Measurements from ENCODE around the gene WWOX. TPM values are rescaled to one million over a fixed set of nuclear protein-coding genes. Genes with fewer than 3 reads are reported as not detected.

WWOX gene
- total RNA-seq, 1 donor from 2014 or later: 28.2 TPM

- Mint-ChIP-seq H3K27me3 (ENCODE audit: unreplicated experiment) (no peaks in the 10 kb centered on the region), H3K27ac (ENCODE audit: unreplicated experiment) (no peak overlapping the region), H3K4me1 (ENCODE audit: unreplicated experiment) (no peaks in the 10 kb centered on the region), H3K4me3 (ENCODE audit: unreplicated experiment) (no peak overlapping the region), H3K9me3 (ENCODE audit: unreplicated experiment) (no peaks in the 10 kb centered on the region), H3K36me3 (ENCODE audit: unreplicated experiment) (no peaks in the 10 kb centered on the region)
- no peak for DNase-seq (ENCODE audit: extremely low spot score, unreplicated experiment)
- TF ChIP-seq CTCF (IDR thresholded peaks at IDR 0.05): no peak
Measured at GRCh38 chr16:78794581-78795250, 695.3 kb downstream of the WWOX start.

- Mint-ChIP-seq H3K27ac (ENCODE audit: unreplicated experiment) (no peak overlapping the region), H3K4me3 (ENCODE audit: unreplicated experiment) (no peak overlapping the region), H3K27me3 (ENCODE audit: unreplicated experiment) (no peaks in the 10 kb centered on the region), H3K9me3 (ENCODE audit: unreplicated experiment) (no peaks in the 10 kb centered on the region), H3K4me1 (ENCODE audit: unreplicated experiment) (no peaks in the 10 kb centered on the region), H3K36me3 (ENCODE audit: unreplicated experiment) (no peaks in the 10 kb centered on the region)
- no peak for TF ChIP-seq CTCF (IDR thresholded peaks at IDR 0.05)
- DNase-seq (ENCODE audit: extremely low spot score, unreplicated experiment): no peak
Measured at GRCh38 chr16:78795433-78795832, 696.0 kb downstream of the WWOX start.

DNA sequence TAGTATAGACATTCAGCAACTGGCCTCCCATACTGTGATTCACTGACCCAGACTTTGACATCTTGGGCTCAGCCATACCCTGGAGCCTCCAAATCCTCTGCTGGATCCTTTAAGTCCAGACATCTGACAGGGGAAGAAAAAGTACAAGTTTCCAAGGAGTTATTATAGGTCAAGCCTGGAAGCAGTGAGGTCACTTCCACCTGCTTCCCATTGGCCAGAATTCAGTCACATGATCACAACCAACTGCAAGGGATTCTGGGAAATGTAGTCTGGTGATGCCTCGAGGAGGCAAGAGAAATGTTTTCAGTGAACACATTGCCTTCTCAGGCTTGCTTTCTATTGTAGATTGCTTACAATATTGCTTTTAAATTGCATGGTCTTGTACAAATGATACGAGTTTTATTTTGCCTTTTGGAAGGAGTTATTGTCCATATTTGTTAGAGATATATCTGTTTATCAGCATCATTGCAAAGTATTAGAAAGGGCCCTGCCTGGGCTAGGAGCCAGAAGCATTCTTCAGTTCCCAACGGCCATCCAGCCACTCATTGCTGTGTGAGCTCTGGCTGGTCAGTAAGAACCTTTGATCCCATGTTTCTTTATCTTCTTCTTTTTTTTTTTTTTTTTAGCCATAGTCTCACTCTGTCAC, 696.9 kb downstream of the WWOX start:
- Mint-ChIP-seq H3K27ac (ENCODE audit: unreplicated experiment) (no peak overlapping the region), H3K27me3 (ENCODE audit: unreplicated experiment) (no peaks in the 10 kb centered on the region), H3K36me3 (ENCODE audit: unreplicated experiment) (no peaks in the 10 kb centered on the region), H3K9me3 (ENCODE audit: unreplicated experiment) (no peaks in the 10 kb centered on the region), H3K4me1 (ENCODE audit: unreplicated experiment) (no peaks in the 10 kb centered on the region), H3K4me3 (ENCODE audit: unreplicated experiment) (no peak overlapping the region)
- DNase-seq (ENCODE audit: extremely low spot score, unreplicated experiment): no peak
- no peak for TF ChIP-seq CTCF (IDR thresholded peaks at IDR 0.05)

DNA sequence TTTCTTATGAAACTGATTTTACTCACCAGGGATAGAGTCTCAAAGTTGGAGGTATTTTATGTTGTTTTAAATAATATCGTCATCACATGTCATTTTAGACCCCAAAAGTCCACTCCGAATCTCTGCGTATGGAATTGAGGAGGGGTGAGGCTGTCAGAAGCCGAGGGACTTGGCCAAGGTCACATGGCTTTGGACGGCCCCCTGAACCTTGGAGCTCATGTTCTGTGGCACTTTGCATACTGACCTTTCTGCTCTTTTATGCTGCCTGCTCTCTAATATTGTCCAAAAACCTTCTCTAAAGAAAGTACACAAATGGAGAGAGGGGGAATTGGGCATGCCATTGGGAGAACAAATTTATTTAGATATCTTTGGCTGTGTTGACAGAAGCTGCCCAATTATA, 700.0 kb downstream of the WWOX start:
- Mint-ChIP-seq H3K4me1 (ENCODE audit: unreplicated experiment) (no peaks in the 10 kb centered on the region), H3K27me3 (ENCODE audit: unreplicated experiment) (no peaks in the 10 kb centered on the region), H3K27ac (ENCODE audit: unreplicated experiment) (no peak overlapping the region), H3K36me3 (ENCODE audit: unreplicated experiment) (no peaks in the 10 kb centered on the region), H3K4me3 (ENCODE audit: unreplicated experiment) (no peak overlapping the region), H3K9me3 (ENCODE audit: unreplicated experiment) (no peaks in the 10 kb centered on the region)
- DNase-seq (ENCODE audit: extremely low spot score, unreplicated experiment): no peak
- no peak for TF ChIP-seq CTCF (IDR thresholded peaks at IDR 0.05)

DNA sequence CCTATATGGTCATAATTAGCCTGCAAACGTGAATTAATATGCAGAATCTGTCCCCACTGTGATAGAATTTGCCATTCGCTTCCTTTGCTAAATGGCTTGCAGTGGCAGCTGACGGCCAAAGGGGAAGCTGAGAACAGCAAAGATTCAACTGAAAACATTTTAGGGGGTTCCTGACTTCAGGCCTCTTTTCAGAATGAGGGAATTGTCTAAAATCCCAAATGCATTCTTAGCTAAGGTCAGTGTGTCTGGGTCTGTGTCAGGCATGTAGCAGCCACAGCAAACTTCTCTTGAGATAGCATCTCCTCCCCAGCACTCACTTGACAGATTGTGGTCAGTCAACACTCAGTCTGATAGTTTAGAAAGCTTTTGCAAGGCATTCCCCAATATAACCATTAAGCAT, 701.1 kb downstream of the WWOX start:
- no peak for TF ChIP-seq CTCF (IDR thresholded peaks at IDR 0.05)
- Mint-ChIP-seq H3K9me3 (ENCODE audit: unreplicated experiment) (peaks cover 3% of the 10 kb centered on the region), H3K36me3 (ENCODE audit: unreplicated experiment) (no peaks in the 10 kb centered on the region), H3K27ac (ENCODE audit: unreplicated experiment) (no peak overlapping the region), H3K4me1 (ENCODE audit: unreplicated experiment) (no peaks in the 10 kb centered on the region), H3K27me3 (ENCODE audit: unreplicated experiment) (no peaks in the 10 kb centered on the region), H3K4me3 (ENCODE audit: unreplicated experiment) (no peak overlapping the region)
- no peak for DNase-seq (ENCODE audit: extremely low spot score, unreplicated experiment)
